Measurements from ENCODE around the gene GALT.

GALT gene

DNA sequence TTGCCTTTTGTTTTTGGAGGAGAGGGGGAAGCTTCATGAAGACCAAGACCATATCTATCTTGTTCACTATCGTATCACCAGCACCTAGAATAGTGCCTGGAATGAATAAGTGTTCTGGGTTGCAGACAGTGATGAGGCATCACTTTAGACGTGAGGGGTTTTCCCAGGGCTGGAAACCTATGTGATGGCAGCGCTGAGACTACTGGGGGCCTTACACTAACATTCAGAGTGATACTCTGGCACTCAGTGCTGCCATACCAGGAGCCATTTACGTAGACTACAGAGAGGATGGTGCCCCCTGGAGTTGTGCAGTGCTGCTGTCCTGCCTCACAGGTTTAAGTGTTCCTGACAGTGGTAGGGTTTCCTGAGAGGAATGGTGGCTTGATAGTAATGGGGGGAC, 37.7 kb downstream of the GALT start:
- no peak for DNase-seq (ENCODE audit: low spot score)

DNA sequence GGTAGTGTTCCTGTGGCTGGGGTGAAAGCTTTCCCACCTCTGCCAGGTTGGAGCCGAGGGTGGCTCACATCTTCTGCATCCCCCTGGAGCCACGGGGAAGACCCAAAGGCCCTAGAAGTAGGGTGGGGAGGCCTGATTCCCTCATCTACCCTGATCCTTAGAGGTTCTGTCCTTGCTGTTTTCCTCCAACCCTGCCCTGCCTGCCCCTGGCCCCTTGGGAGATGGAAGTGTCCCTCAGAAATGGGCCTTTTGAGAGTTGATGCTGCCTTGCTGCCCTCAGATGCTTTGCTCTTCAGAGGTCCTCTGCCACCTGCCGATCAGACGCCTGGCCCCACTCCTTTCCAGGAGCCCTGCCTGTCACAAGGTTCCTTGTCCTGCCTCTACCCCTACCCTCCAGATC, 38.3 kb downstream of the GALT start:
- DNase-seq (ENCODE audit: low spot score) = no peak

DNA sequence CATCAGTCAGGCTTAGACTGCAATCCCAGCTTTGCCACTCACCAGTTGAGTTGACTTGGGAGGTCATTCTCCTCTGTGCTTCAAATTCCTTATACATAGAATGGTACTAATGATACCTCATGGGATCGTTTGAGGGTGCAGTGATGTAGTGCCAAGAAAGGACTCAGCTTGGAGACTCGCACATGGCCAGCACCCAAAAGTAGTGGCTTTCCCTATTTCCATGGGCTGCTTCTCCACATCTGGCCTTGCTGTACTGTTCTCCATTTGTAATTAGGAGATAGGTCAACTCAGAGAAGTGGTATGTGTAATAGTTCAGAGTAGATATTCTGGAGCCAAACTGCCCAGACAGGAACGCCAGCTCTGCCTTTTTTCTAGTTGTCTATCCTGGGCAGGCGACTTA, 39.1 kb downstream of the GALT start:
- DNase-seq (ENCODE audit: low spot score) = no peak

DNA sequence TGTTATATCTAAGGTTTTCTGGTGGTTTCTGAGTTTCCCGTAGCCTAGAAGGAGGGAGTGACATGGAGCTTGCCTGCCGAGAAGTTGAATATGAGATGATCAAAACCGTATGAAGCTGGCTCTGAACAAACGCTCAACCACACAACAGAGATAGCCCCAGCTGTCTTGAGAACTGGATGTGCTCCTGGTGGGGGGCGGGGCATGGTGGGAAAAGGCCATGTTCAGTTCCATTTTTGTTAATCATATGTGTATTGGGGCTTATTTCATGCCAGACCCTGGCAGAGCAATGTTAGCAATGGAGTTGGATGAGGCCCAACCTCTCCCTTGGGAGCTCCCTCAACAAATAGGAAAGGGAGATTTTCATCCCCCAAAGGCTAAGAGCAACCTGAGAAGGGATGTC, 39.8 kb downstream of the GALT start:
- no peak for DNase-seq (ENCODE audit: low spot score)

GRCh38 chr9:34686732-34687131, 40.3 kb downstream of the GALT start:
- no peak for DNase-seq (ENCODE audit: low spot score)

- DNase-seq (ENCODE audit: low spot score) = no peak
Measured at GRCh38 chr9:34687276-34688030, 41.0 kb downstream of the GALT start.

GRCh38 chr9:34688329-34689115, 42.0 kb downstream of the GALT start:
- DNase-seq (ENCODE audit: low spot score) = no peak

GRCh38 chr9:34689116-34689470, 42.6 kb downstream of the GALT start:
- no peak for DNase-seq (ENCODE audit: low spot score)

DNA sequence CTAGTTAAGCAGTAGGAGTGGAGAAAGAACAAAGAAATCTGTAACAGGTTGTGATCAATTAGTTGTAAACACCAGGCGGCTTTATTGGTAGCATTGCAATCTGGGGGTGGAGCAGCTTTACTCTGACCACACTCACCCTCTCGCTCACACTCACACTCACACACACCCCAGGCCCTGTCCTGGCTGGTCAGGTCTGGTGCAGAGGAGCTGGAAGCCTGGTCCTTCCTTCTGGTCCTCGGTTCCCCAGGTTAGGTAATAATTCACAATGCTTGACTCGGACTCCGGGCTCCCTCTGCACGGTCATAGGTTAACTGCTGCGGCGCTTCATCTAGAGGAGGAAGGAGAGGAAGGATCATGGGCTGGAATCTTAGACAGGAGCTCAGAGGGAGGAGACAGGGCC, 43.0 kb downstream of the GALT start:
- DNase-seq (ENCODE audit: low spot score) = no peak

DNA sequence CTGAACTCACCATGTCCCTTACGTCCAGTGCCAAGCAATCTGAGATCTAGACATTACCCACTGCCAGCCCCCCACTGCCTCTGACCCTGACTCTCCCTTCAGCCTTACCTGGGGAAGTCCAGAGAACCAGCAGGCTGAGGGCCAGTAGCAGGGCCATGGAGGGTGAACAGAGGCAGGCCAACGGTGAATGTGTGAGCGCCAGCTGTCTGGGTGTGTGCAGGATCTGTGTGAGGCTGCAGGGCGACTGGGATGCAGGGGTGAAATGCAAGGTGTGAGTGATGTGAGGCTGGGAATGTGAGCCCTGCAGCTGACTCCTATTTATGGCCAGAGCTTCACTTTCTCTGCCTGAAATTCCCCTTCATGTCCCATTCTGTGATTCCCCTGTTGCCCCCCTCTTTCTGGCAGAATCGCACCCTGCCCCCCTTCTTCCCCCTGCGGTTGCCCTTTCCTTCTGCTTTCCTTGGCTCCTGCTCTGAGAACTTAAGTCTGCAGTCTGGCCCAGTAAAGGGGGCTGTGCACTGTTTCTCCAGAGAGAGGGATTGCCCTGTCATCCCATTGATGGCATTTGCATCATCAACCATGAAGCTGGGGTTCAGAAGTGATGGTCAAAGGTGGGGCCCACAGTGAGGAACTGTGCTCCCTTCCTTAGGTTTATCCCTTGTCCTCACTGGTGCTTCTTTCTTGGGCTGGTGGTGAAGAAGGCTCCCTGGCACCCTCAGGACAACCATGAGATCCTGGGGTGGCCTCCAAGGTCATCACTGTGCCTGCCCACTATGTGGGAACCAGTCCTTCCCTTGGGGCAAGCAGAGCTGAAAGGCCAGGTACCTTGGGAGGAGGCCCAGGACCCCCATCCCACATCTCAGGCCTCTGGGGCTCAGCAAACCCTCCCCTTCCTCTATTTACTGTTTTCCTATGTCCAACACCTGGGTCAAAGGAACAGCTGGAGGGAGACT, 44.8 kb downstream of the GALT start, which contains the start of gene CCL19:
CCL19 (minus strand) TSS at position 294 of the 953 bp plus-strand sequence; CDS start at position 157, 137 bp downstream.
- no peak for DNase-seq (ENCODE audit: low spot score)

GRCh38 chr9:34691936-34692315, 45.5 kb downstream of the GALT start:
- DNase-seq (ENCODE audit: low spot score) = no peak

GRCh38 chr9:34693560-34693959, 47.1 kb downstream of the GALT start:
- no peak for DNase-seq (ENCODE audit: low spot score)

GRCh38 chr9:34694811-34695210, 48.3 kb downstream of the GALT start:
- DNase-seq (ENCODE audit: low spot score) = no peak
